ENCODE results near the gene IQSEC2.

Gene IQSEC2

DNA sequence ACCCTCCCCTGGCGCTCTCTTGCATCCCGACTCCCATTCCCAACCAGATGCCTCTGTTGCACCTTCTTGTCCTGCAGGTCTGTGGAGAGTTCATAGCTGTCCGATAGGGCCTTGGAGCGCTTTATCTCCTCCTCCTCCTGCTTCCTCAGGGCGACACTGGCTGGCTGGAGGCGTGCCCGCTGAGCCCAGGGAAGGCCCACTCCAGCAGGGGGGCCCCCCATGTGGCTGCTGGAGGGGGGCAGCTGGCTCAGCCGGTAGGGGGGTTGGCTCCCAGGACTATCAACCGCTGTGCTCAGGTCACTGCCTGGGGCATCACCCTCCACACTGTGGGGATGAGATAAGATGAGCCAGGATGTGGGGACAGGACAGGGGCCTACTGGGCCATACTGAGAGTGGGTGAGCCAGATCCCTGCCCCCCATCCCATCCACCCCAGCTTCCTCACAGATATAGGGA is 25.6 kb downstream of the IQSEC2 start:
- TF ChIP-seq, protein P1, sequence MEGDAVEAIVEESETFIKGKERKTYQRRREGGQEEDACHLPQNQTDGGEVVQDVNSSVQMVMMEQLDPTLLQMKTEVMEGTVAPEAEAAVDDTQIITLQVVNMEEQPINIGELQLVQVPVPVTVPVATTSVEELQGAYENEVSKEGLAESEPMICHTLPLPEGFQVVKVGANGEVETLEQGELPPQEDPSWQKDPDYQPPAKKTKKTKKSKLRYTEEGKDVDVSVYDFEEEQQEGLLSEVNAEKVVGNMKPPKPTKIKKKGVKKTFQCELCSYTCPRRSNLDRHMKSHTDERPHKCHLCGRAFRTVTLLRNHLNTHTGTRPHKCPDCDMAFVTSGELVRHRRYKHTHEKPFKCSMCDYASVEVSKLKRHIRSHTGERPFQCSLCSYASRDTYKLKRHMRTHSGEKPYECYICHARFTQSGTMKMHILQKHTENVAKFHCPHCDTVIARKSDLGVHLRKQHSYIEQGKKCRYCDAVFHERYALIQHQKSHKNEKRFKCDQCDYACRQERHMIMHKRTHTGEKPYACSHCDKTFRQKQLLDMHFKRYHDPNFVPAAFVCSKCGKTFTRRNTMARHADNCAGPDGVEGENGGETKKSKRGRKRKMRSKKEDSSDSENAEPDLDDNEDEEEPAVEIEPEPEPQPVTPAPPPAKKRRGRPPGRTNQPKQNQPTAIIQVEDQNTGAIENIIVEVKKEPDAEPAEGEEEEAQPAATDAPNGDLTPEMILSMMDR (IDR thresholded peaks at IDR 0.05; ENCODE audit: control insufficient read depth, extremely low read depth, insufficient read depth), result no peak

GRCh38 chrX:53254570-53255461 is 26.6 kb downstream of the IQSEC2 start:
- TF ChIP-seq, protein P1 (IDR thresholded peaks at IDR 0.05; ENCODE audit: control insufficient read depth, extremely low read depth, insufficient read depth), result no peak
- DNase-seq (ENCODE audit: low read depth), result no peak
- no peak overlapping the region for H3K4me3 ChIP-seq (ENCODE audit: low read depth, low read length)

More for the DNA sequence above, 25.6 kb downstream of the IQSEC2 start:
- DNase-seq (ENCODE audit: low read depth), result no peak
- H3K4me3 ChIP-seq (ENCODE audit: low read depth, low read length), result no peak overlapping the region

DNA sequence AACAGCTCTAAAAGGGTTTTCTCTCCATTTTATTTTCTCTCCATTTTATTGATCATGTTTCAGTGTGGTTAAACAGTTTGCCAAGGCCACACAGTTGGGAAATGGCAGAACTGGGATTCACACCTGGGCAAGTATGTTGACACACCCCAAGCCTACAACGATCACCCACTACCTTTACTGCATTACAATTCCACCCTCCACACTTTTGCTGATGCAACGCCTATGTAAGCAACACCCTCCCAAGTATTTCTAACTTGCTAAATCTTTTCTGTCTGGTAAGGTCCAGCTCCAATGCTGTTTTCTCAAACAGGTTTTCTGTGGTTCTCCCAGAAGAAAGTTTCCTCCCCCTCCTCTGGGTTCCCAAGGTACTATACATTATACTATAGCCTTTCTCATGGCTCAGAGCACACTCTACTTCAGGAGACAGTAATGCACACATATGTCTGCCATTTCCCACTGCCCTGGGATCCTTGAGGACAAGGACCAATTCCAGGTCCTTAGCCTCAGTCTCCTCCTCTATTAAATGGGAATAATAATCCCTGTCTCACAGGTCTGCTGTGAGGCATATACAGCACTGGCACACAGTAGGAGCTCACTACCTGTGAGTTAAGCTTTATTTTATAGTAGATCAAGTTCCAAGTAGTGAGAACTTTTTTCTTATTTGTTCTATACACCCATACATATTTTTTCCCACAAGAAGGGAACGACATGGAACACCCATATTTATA is 27.9 kb downstream of the IQSEC2 start:
- TF ChIP-seq, protein P1 (IDR thresholded peaks at IDR 0.05; ENCODE audit: control insufficient read depth, extremely low read depth, insufficient read depth), result no peak
- DNase-seq (ENCODE audit: low read depth), result no peak
- H3K4me3 ChIP-seq (ENCODE audit: low read depth, low read length), result no peak overlapping the region

GRCh38 chrX:53251307-53251706 is 30.1 kb downstream of the IQSEC2 start:
- no peak for DNase-seq (ENCODE audit: low read depth)
- TF ChIP-seq, protein P1 (IDR thresholded peaks at IDR 0.05; ENCODE audit: control insufficient read depth, extremely low read depth, insufficient read depth), result no peak
- H3K4me3 ChIP-seq (ENCODE audit: low read depth, low read length), result no peak overlapping the region

DNA sequence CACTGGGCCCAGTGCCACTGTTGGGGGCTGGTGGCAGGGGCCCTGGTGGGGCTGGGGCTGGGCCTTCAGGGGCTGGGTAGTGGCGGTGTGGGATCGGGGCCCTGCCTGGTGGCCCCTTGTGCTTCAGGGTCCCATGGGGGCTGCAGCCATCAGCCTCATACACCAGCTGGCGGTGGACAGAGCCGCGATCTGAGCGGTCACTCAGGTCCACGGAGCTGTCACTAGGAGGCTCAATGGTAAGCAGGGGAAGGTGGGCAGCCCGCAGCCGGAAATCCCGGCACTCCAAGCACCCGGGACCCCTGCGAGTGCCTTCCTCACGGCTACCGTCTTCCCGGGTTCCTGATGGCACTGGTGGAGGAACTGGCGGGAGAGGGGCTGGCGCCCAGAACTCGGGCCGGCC is 30.8 kb downstream of the IQSEC2 start:
- TF ChIP-seq, protein P1 (IDR thresholded peaks at IDR 0.05; ENCODE audit: control insufficient read depth, extremely low read depth, insufficient read depth), result no peak

DNA sequence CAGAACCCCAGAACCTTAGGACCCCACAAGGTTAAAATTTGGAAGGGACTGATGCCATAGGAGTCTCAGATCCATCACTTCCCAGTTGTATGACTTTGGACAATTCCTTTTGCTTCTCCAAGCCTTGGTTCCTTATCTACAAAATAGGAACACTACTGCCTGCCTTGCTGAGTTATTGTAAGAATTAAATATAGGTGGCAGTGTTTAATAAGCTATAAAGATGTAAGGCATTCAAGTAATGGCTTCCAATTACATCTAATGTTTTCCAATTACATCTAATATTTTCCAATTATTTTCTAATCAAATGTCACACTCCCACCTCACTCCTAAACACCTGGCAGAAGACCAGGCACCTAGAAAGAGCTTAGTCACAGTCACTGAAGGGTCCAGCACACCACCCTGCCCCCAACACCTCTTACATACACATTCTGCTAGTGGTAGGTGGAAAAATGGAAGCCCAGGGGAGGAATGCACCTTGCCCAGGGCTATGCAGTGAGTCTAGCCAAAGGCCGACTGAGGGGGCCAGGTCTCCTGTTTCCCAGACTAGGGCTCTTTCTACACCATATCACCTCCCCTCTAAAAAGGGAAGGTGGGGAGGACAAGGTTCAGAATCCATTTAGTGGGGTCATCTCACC is 31.9 kb downstream of the IQSEC2 start:
- TF ChIP-seq, protein P1 (IDR thresholded peaks at IDR 0.05; ENCODE audit: control insufficient read depth, extremely low read depth, insufficient read depth), result no peak
- H3K4me3 ChIP-seq (ENCODE audit: low read depth, low read length), result no peak overlapping the region
- DNase-seq (ENCODE audit: low read depth), result no peak

More for the DNA sequence above, 30.8 kb downstream of the IQSEC2 start:
- no peak for DNase-seq (ENCODE audit: low read depth)
- H3K4me3 ChIP-seq (ENCODE audit: low read depth, low read length), result no peak overlapping the region
